K562 (cell line): ENCODE measurements around the gene DLG4. TPM values are rescaled to one million over a fixed set of nuclear protein-coding genes. Genes with fewer than 3 reads are reported as not detected.

ENCODE experiments used
- CREB1 ChIP-seq, 2 experiments: sonication (generic) in 1 of 2; formaldehyde crosslinking in 1 of 2; IDR thresholded peaks; 2 replicates each; pipeline versions ENCODE4 v1.6.1 to v1.8.0; 2012 to 2022; ENCODE audit warnings: inconsistent platforms in 1 of 2, mild to moderate bottlenecking in 1 of 2, missing genetic modification reagents in 1 of 2, moderate library complexity in 1 of 2
- CREM ChIP-seq: IDR thresholded peaks from 2 replicates; pipeline ENCODE4 v1.6.1; 2014; ENCODE audit warnings: antibody characterized with exemption, low read depth
- FOXJ2 ChIP-seq: fragments of 200-800 bp; sonication (Bioruptor generic); IDR thresholded peaks from 2 replicates; pipeline ENCODE4 v1.6.1; 2016; ENCODE audit warnings: missing genetic modification characterization, missing compliant biosample characterization
- GABPB1 ChIP-seq: sonication (generic); formaldehyde crosslinking; IDR thresholded peaks from 2 replicates; pipeline ENCODE4 v1.8.0; 2022; ENCODE audit warnings: mild to moderate bottlenecking, missing genetic modification reagents
- GATA2 ChIP-seq: sonication (generic); formaldehyde crosslinking; IDR thresholded peaks from 2 replicates; pipeline ENCODE4 v1.4.0; 2020; ENCODE audit warnings: mild to moderate bottlenecking, missing genetic modification reagents
- JUNB ChIP-seq: fragments of 450-650 bp; formaldehyde crosslinking; conservative IDR thresholded peaks from 2 replicates; pipeline ENCODE4 v1.4.0; 2020; ENCODE audit warnings: mild to moderate bottlenecking
- MNT ChIP-seq, 2 experiments: fragments of 450-650 bp; conservative IDR thresholded peaks; 2 replicates each; pipeline ENCODE4 v1.6.1; 2017; ENCODE audit warnings: mild to moderate bottlenecking in 2 of 2, moderate library complexity in 2 of 2
- SP1 ChIP-seq: sonication (generic); formaldehyde crosslinking; IDR thresholded peaks from 2 replicates; pipeline ENCODE4 v1.8.1; 2022; ENCODE audit warnings: mild to moderate bottlenecking, missing genetic modification reagents
- STAG1 ChIP-seq: sonication (generic); formaldehyde crosslinking; IDR thresholded peaks from 2 replicates; pipeline ENCODE4 v1.5.0; 2020; ENCODE audit warnings: missing genetic modification reagents, borderline replicate concordance
- ZBTB5 ChIP-seq: fragments of 450-650 bp; IDR thresholded peaks from 2 replicates; pipeline ENCODE4 v1.6.1; 2017; ENCODE audit warnings: antibody characterized with exemption
- ZNF217 ChIP-seq: sonication (generic); formaldehyde crosslinking; IDR thresholded peaks from 2 replicates; pipeline ENCODE4 v1.8.0; 2022; ENCODE audit warnings: mild to moderate bottlenecking, missing genetic modification reagents
- polyA plus RNA-seq, 8 experiments: library from polyadenylated mRNA; depleted of rRNA in 4 of 8; stranded (reverse) in 5 of 8; unstranded in 3 of 8; fragments of >200 nt; fragmentation: Nextera tagmentation in 2 of 8; fragmentation: Illumina TruSeq in 1 of 8; extraction: Ambion mirVana in 2 of 8; extraction: Trizol in 1 of 8; gene quantifications; 2 replicates each; pipeline versions ENCODE4 v1.2.1 to v1.2.3, GENCODE V29; 2011 to 2014; ENCODE audit warnings: inconsistent platforms in 1 of 8, missing spikeins in 1 of 8
- total RNA-seq, 7 experiments: library from RNA; depleted of rRNA in 6 of 7; stranded (reverse); fragments of >200 nt in 6 of 7; fragmentation: Illumina TruSeq in 2 of 7; extraction: Trizol in 2 of 7; gene quantifications; 2 replicates each; pipeline versions ENCODE4 v1.2.1 to v1.2.3, GENCODE V29; 2011 to 2021; ENCODE audit warnings: low replicate concordance in 1 of 7
- TF ChIP-seq, protein P1 (sequence below), 2 experiments: fragments of 450-650 bp; formaldehyde crosslinking in 1 of 2; IDR thresholded peaks; 2 replicates each; pipeline versions ENCODE4 v1.4.0 to v1.6.1; 2014 to 2020; ENCODE audit warnings: mild to moderate bottlenecking in 2 of 2, borderline replicate concordance in 1 of 2, low read depth in 1 of 2
- TF ChIP-seq, protein P2 (sequence below): conservative IDR thresholded peaks from 2 replicates; pipeline ENCODE4 v1.6.1; 2011; ENCODE audit warnings: low read depth, mild to moderate bottlenecking, low read length; ENCODE audit not compliant: control insufficient read depth

Gene DLG4
- total and polyA plus RNA-seq, 9 of the 15 experiments (the other 6 are each of a cell fraction or from before 2014, with no cell fraction given): 0.03 to 12.0 (median 4.1) TPM

GRCh38 chr17:7177191-7177953 lies 42.3 kb downstream of the DLG4 start (continued):
- TF ChIP-seq, protein P1, sequence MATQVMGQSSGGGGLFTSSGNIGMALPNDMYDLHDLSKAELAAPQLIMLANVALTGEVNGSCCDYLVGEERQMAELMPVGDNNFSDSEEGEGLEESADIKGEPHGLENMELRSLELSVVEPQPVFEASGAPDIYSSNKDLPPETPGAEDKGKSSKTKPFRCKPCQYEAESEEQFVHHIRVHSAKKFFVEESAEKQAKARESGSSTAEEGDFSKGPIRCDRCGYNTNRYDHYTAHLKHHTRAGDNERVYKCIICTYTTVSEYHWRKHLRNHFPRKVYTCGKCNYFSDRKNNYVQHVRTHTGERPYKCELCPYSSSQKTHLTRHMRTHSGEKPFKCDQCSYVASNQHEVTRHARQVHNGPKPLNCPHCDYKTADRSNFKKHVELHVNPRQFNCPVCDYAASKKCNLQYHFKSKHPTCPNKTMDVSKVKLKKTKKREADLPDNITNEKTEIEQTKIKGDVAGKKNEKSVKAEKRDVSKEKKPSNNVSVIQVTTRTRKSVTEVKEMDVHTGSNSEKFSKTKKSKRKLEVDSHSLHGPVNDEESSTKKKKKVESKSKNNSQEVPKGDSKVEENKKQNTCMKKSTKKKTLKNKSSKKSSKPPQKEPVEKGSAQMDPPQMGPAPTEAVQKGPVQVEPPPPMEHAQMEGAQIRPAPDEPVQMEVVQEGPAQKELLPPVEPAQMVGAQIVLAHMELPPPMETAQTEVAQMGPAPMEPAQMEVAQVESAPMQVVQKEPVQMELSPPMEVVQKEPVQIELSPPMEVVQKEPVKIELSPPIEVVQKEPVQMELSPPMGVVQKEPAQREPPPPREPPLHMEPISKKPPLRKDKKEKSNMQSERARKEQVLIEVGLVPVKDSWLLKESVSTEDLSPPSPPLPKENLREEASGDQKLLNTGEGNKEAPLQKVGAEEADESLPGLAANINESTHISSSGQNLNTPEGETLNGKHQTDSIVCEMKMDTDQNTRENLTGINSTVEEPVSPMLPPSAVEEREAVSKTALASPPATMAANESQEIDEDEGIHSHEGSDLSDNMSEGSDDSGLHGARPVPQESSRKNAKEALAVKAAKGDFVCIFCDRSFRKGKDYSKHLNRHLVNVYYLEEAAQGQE (IDR thresholded peaks at IDR 0.05; ENCODE audit: borderline replicate concordance): peak; percentile 24; the same call in 1 of the 2 replicates
- TF ChIP-seq, protein P1 (CRISPR knock-in tag; IDR thresholded peaks at IDR 0.05; ENCODE audit: low read depth): no peak
- TF ChIP-seq SP1 (no peak), MNT (conservative IDR thresholded peaks at IDR 0.05) (0 out of 4 replicates have a peak, but pooled peaks of 1 of the 2 experiments have one; percentile 17), FOXJ2 (tag) (no peak), ZNF217 (no peak), CREM (peak; percentile 88), JUNB (CRISPR knock-in tag) (no peak), ZBTB5 (no peak), STAG1 (CRISPR knock-in tag) (peak; percentile 47; the same call in 1 of the 2 replicates), GATA2 (CRISPR knock-in tag) (no peak), CREB1 (IDR thresholded peaks at IDR 0.05) (peak; percentile 51; the same call in 1 of the 2 replicates), CREB1 (CRISPR knock-in tag; IDR thresholded peaks at IDR 0.05) (peak; percentile 63; the same call in 1 of the 2 replicates), GABPB1 (0 out of 2 replicates have a peak, but pooled peaks have one; percentile 2)
- TF ChIP-seq, protein P2, sequence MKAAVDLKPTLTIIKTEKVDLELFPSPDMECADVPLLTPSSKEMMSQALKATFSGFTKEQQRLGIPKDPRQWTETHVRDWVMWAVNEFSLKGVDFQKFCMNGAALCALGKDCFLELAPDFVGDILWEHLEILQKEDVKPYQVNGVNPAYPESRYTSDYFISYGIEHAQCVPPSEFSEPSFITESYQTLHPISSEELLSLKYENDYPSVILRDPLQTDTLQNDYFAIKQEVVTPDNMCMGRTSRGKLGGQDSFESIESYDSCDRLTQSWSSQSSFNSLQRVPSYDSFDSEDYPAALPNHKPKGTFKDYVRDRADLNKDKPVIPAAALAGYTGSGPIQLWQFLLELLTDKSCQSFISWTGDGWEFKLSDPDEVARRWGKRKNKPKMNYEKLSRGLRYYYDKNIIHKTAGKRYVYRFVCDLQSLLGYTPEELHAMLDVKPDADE: no peak
